NCI-H146 treated with DMSO at 0.1 percent for 48 hours (cell line): Measurements from ENCODE around the gene CDC6.

Source experiments
- DNase-seq: peaks from one replicate; lab custom pipeline; 2025; ENCODE audit not compliant: unreplicated experiment; lab: John Stamatoyannopoulos, UW

Gene CDC6

GRCh38 chr17:40287494-40288369 lies at the start of gene CDC6:
TSS of gene CDC6 (plus strand) at chr17:40287879. CDS start at chr17:40289421, 1,542 bp downstream.
- peak; percentile 99 for DNase-seq

GRCh38 chr17:40241252-40241834 lies 46.3 kb upstream of the CDC6 start:
- no peak for DNase-seq

- DNase-seq: no peak
Measured at GRCh38 chr17:40242774-40243173, 44.9 kb upstream of the CDC6 start.

GRCh38 chr17:40243761-40244160 lies 43.9 kb upstream of the CDC6 start:
- no peak for DNase-seq

GRCh38 chr17:40244255-40244654 lies 43.4 kb upstream of the CDC6 start:
- no peak for DNase-seq

GRCh38 chr17:40247926-40248495 lies 39.7 kb upstream of the CDC6 start:
- no peak for DNase-seq

- no peak for DNase-seq
Measured at GRCh38 chr17:40248507-40248906, 39.2 kb upstream of the CDC6 start.

GRCh38 chr17:40251576-40251975 lies 36.1 kb upstream of the CDC6 start:
- DNase-seq: no peak

- no peak for DNase-seq
Measured at GRCh38 chr17:40253565-40253964, 34.1 kb upstream of the CDC6 start.

- no peak for DNase-seq
Measured at GRCh38 chr17:40259505-40259904, 28.2 kb upstream of the CDC6 start.

GRCh38 chr17:40260528-40260927 lies 27.2 kb upstream of the CDC6 start:
- DNase-seq: no peak

GRCh38 chr17:40264458-40265185 lies 23.1 kb upstream of the CDC6 start:
- no peak for DNase-seq

GRCh38 chr17:40265337-40265736 lies 22.3 kb upstream of the CDC6 start:
- DNase-seq: no peak

GRCh38 chr17:40266882-40267281 lies 20.8 kb upstream of the CDC6 start:
- no peak for DNase-seq

GRCh38 chr17:40268141-40268712 lies 19.5 kb upstream of the CDC6 start:
- no peak for DNase-seq

- DNase-seq: no peak
Measured at GRCh38 chr17:40278414-40278813, 9.3 kb upstream of the CDC6 start.

- DNase-seq: no peak
Measured at GRCh38 chr17:40279402-40279801, 8.3 kb upstream of the CDC6 start.

- no peak for DNase-seq
Measured at GRCh38 chr17:40281663-40282062, 6.0 kb upstream of the CDC6 start.

GRCh38 chr17:40283662-40284061 lies 4.0 kb upstream of the CDC6 start:
- no peak for DNase-seq

GRCh38 chr17:40284085-40284713 lies 3.5 kb upstream of the CDC6 start:
- no peak for DNase-seq

- DNase-seq: no peak
Measured at GRCh38 chr17:40286473-40286872, 1.2 kb upstream of the CDC6 start.
